ENCODE data around the gene GALNT12. TPM values are rescaled to one million over a fixed set of nuclear protein-coding genes. Genes with fewer than 3 reads are reported as not detected.

The GALNT12 gene
- total RNA-seq, 1 experiment from 2014 or later = 3.3 TPM

GRCh38 chr9:98896632-98897031 lies 89.2 kb downstream of the GALNT12 start:
- CTCF ChIA-PET = no interaction called here
- POLR2A ChIA-PET = no interaction called here
- Histone ChIP-seq H3K4me3 (ENCODE audit: low read depth in 2 of 2, low read length in 2 of 2) (no peak overlapping the region), H3K4me1 (ENCODE audit: control insufficient read depth, insufficient read depth, low read length) (no peaks in the 10 kb centered on the region), H3K9me3 (ENCODE audit: control insufficient read depth, insufficient read depth, low read depth, low read length) (no peaks in the 10 kb centered on the region), H3K27me3 (ENCODE audit: control insufficient read depth, insufficient read depth, low read length) (peaks cover 2% of the 10 kb centered on the region; the same call in 1 of the 2 replicates), H3K36me3 (ENCODE audit: control insufficient read depth, insufficient read depth, low read length) (no peaks in the 10 kb centered on the region; the same call in 1 of the 2 replicates), H3K27ac (ENCODE audit: low read length) (no peak overlapping the region)
- no peak for DNase-seq (ENCODE audit: low read depth, low spot score)
- TF ChIP-seq TCF7L2 (IDR thresholded peaks at IDR 0.05; ENCODE audit: low read depth, low read length) (no peak), SIN3A (IDR thresholded peaks at IDR 0.05; ENCODE audit: borderline replicate concordance, insufficient read depth, low read depth, low read length) (no peak), POLR2AphosphoS5 (IDR thresholded peaks at IDR 0.05; ENCODE audit: low read depth, low read length) (no peak), REST (IDR thresholded peaks at IDR 0.05; ENCODE audit: insufficient read depth in 1 of 2, low read depth in 2 of 2, low read length in 1 of 2) (no peak)
- TF ChIP-seq, protein P1, sequence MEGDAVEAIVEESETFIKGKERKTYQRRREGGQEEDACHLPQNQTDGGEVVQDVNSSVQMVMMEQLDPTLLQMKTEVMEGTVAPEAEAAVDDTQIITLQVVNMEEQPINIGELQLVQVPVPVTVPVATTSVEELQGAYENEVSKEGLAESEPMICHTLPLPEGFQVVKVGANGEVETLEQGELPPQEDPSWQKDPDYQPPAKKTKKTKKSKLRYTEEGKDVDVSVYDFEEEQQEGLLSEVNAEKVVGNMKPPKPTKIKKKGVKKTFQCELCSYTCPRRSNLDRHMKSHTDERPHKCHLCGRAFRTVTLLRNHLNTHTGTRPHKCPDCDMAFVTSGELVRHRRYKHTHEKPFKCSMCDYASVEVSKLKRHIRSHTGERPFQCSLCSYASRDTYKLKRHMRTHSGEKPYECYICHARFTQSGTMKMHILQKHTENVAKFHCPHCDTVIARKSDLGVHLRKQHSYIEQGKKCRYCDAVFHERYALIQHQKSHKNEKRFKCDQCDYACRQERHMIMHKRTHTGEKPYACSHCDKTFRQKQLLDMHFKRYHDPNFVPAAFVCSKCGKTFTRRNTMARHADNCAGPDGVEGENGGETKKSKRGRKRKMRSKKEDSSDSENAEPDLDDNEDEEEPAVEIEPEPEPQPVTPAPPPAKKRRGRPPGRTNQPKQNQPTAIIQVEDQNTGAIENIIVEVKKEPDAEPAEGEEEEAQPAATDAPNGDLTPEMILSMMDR (IDR thresholded peaks at IDR 0.05) = no peak
- BruUV-seq (replicated peaks) = no TSS peak
- no peak for ATAC-seq
- intact Hi-C loops (cut with micrococcal nuclease; ENCODE audit: unreplicated experiment) (no loop called here), in situ Hi-C loops (cut with HindIII; ENCODE audit: low pct_unique_long_range_greater_than_20kb, low sequenced_read_pairs) (no loop called here)

GRCh38 chr9:98897745-98898144 lies 90.3 kb downstream of the GALNT12 start:
- no peak for TF ChIP-seq SIN3A (IDR thresholded peaks at IDR 0.05; ENCODE audit: borderline replicate concordance, insufficient read depth, low read depth, low read length)
- no peak for TF ChIP-seq REST (IDR thresholded peaks at IDR 0.05; ENCODE audit: insufficient read depth in 1 of 2, low read depth in 2 of 2, low read length in 1 of 2)
- TF ChIP-seq TCF7L2 (IDR thresholded peaks at IDR 0.05; ENCODE audit: low read depth, low read length) = no peak
- TF ChIP-seq, protein P1 (IDR thresholded peaks at IDR 0.05) = no peak
- no peak for TF ChIP-seq POLR2AphosphoS5 (IDR thresholded peaks at IDR 0.05; ENCODE audit: low read depth, low read length)
- CTCF ChIA-PET = no interaction called here
- ATAC-seq (no peak), DNase-seq (ENCODE audit: low read depth, low spot score) (no peak)
- no peaks in the 10 kb centered on the region for H3K4me1 ChIP-seq (ENCODE audit: control insufficient read depth, insufficient read depth, low read length)
- POLR2A ChIA-PET = no interaction called here
- H3K27ac ChIP-seq (ENCODE audit: low read length) = no peak overlapping the region
- in situ Hi-C loops (cut with HindIII; ENCODE audit: low pct_unique_long_range_greater_than_20kb, low sequenced_read_pairs) = no loop called here
- H3K4me3 ChIP-seq (ENCODE audit: low read depth in 2 of 2, low read length in 2 of 2) = no peak overlapping the region
- intact Hi-C loops (cut with micrococcal nuclease; ENCODE audit: unreplicated experiment) = no loop called here
- H3K27me3 ChIP-seq (ENCODE audit: control insufficient read depth, insufficient read depth, low read length) = peaks cover 2% of the 10 kb centered on the region; the same call in 1 of the 2 replicates
- H3K36me3 ChIP-seq (ENCODE audit: control insufficient read depth, insufficient read depth, low read length) = no peaks in the 10 kb centered on the region; the same call in 1 of the 2 replicates
- BruUV-seq (replicated peaks) = no TSS peak
- no peaks in the 10 kb centered on the region for H3K9me3 ChIP-seq (ENCODE audit: control insufficient read depth, insufficient read depth, low read depth, low read length)
